IMR-90 (cell line): ENCODE data around the gene PYDC1.

Experiments used
- BHLHE40 ChIP-seq: fragments of 150-350 bp; IDR thresholded peaks from 2 replicates; pipeline ENCODE4 v1.6.1; 2016; ENCODE audit warnings: mild to moderate bottlenecking, low read depth, low read length
- CEBPB ChIP-seq: IDR thresholded peaks from 2 replicates; pipeline ENCODE4 v1.6.1; 2012; ENCODE audit warnings: low read depth, low read length, improper control_type of control experiment
- CTCF ChIP-seq: conservative IDR thresholded peaks from 2 replicates; pipeline ENCODE4 v1.5.1; 2012; ENCODE audit warnings: mild to moderate bottlenecking, low read depth, low read length, improper control_type of control experiment
- MAZ ChIP-seq: IDR thresholded peaks from 2 replicates; pipeline ENCODE4 v1.6.1; 2012; ENCODE audit warnings: low read depth, mild to moderate bottlenecking, low read length, improper control_type of control experiment, moderate library complexity, borderline replicate concordance
- NFE2L2 ChIP-seq: fragments of 150-350 bp; IDR thresholded peaks from 2 replicates; pipeline ENCODE4 v1.6.1; 2016; ENCODE audit warnings: low read depth, mild to moderate bottlenecking, low read length
- POLR2A ChIP-seq: IDR thresholded peaks from 2 replicates; pipeline ENCODE4 v1.6.1; 2012; ENCODE audit warnings: mild to moderate bottlenecking, low read depth, low read length
- RAD21 ChIP-seq: IDR thresholded peaks from 2 replicates; pipeline ENCODE4 v1.6.1; 2012; ENCODE audit warnings: low read length, improper control_type of control experiment
- RCOR1 ChIP-seq: IDR thresholded peaks from 2 replicates; pipeline ENCODE4 v1.6.1; 2012; ENCODE audit warnings: mild to moderate bottlenecking, low read length, improper control_type of control experiment; ENCODE audit not compliant: insufficient replicate concordance
- TF ChIP-seq, protein P1 (sequence below): fragments of 150-350 bp; IDR thresholded peaks from 2 replicates; pipeline ENCODE4 v1.6.1; 2016; ENCODE audit warnings: low read depth, mild to moderate bottlenecking, low read length, moderate library complexity, borderline replicate concordance

GRCh38 chr16:31168848-31169247 is 48.1 kb downstream of the PYDC1 start:
- TF ChIP-seq MAZ (no peak), CTCF (no peak), RAD21 (no peak), RCOR1 (no peak), POLR2A (no peak), NFE2L2 (no peak), CEBPB (no peak), BHLHE40 (no peak)
- TF ChIP-seq, protein P1, sequence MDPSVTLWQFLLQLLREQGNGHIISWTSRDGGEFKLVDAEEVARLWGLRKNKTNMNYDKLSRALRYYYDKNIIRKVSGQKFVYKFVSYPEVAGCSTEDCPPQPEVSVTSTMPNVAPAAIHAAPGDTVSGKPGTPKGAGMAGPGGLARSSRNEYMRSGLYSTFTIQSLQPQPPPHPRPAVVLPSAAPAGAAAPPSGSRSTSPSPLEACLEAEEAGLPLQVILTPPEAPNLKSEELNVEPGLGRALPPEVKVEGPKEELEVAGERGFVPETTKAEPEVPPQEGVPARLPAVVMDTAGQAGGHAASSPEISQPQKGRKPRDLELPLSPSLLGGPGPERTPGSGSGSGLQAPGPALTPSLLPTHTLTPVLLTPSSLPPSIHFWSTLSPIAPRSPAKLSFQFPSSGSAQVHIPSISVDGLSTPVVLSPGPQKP: no peak
